HG03175 (cell line): ENCODE data around the gene YTHDC1.

Experiments
- ATAC-seq: cut with Tn5 transposase; IDR thresholded peaks from one replicate; pipeline ENCODE4 v1.9.1; 2021; ENCODE audit warnings: mild to moderate bottlenecking, moderate library complexity; ENCODE audit not compliant: unreplicated experiment

The YTHDC1 gene

GRCh38 chr4:68360231-68360968, 10.5 kb upstream of the YTHDC1 start:
- no peak for ATAC-seq

- ATAC-seq = peak; percentile 71
Measured at GRCh38 chr4:68359508-68359907, 9.6 kb upstream of the YTHDC1 start.

DNA sequence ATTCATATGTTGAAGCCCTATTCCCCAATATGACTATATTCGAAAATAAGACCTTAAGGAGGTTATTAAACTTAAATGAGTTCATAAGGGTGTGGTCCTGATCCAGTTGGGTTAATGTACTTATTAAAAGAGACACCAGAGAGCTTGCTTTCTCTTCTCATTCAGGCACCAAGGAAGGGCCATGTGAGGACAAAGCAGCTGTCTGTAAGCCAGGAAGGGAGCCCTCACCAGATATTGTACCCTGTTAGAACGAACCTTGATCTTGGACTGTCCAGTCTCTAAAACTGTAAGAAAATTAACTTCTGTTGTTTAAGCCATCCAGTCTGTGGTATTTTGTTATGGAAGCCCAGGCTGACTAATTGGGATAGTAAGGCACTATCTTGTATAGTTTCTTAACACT, 9.1 kb upstream of the YTHDC1 start:
- ATAC-seq = peak; percentile 2

- no peak for ATAC-seq
Measured at GRCh38 chr4:68352791-68353190, 2.9 kb upstream of the YTHDC1 start.

GRCh38 chr4:68349279-68349648, 626 bp downstream of the YTHDC1 start:
- peak; percentile 4 for ATAC-seq

DNA sequence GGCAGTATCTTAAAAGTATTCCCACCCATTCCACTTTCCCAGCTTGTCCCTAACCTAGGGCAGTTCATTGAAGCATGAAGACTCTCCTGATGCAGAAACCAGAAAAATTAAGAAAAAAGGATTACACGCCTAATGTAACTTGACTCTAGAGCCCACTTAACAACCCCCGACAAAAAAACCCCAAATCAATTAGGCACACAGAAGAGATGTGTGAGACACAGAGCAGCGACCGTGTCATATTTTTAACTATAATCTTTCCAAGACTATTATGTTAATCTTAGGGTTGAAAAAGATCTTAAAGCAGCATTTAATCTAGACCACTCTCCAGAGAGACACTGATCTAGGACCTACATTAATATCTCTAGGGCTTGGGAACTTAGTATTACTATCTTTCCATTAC, 1.3 kb downstream of the YTHDC1 start:
- ATAC-seq = no peak

DNA sequence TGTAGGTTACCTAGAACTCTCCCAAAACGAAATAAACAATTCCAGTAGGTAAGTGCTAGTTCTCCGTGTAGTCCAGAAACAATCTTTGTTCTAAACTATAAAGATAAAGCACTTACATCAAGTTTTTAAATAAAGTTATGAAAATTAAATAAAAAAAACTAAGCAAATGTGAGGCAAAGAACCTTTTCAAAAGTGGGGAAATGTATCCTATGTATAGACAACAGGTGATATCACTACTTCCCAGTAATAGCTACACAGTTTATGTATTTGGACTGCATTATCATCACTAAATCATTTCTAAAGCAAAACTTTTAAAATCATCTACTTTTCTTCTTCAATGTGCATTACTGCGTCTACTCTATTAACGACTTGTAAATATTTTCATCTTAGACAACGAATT, 2.0 kb downstream of the YTHDC1 start:
- ATAC-seq = no peak

DNA sequence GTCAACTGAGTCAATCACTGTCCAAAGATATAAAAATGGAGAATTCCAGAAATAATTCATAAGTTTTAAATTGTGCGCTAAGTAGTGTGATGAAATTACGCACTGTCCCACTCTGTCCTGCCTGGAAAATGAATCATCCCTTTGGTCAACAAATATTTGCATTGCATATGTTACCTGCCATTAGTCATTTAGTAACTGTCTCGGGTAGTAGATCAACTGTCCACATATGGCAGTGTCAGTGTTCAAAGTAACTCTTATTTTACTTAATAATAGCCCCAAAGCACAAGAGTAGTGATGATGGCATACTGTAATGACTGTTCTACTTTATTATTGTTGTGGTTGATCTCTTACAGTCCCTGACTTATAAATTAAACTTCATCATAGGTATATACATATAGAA, 3.4 kb downstream of the YTHDC1 start:
- ATAC-seq = no peak

DNA sequence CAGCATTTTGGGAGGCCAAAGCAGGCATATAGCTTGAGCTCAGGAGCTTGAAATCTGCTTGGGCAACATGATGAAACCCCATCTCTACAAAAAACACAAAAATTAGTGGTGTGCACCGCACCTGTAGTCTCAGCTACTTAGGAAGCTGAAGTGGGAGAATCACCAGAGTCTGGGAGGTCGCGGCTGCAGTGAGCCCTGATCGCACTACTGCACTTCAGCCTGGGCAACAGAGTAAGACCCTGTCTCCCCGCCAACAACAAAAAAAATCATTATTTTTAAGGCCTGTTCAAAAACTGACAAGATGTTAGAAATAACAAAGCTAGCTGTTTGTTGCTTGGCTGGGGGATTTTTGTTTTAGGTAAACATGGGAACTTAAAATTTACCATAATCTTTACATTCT, 5.1 kb downstream of the YTHDC1 start:
- ATAC-seq = no peak

DNA sequence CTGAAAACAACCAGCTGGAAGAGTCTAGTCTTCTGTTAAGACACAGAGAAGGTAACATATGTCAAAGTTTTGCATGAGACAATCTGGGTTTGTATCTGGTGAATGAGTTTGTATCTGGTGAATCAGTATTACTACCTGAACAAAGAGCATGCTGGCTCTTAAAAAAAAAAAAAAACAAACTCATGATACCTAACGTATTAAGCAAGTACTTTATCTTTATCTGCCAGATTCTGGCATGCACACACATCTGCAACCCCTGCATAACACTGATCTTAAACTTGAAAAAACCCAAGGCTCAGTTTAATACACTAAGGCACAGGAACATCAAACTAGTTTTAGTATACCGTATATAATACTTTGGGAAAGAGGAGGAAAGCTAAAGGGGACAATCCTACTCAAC, 5.8 kb downstream of the YTHDC1 start:
- ATAC-seq = no peak

GRCh38 chr4:68342134-68342533, 7.8 kb downstream of the YTHDC1 start:
- no peak for ATAC-seq

DNA sequence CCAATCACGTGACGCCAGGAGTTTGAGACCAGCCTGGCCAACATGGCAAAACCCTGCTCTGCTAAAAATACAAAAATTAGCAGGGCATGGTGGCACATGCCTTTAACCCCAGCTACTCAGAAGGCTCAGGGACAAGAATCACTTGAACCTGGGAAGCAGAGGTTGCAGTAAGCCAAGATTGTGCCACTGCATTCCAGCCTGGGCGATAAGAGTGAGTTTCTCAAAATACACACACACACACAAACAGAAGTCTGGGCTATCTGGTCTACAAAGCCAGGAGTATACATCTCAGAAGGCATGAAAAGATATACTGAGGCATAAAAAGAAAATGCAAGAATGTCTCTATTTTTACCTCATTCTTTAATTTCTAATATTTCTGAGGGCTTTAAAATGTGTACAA, 11.3 kb downstream of the YTHDC1 start:
- no peak for ATAC-seq

DNA sequence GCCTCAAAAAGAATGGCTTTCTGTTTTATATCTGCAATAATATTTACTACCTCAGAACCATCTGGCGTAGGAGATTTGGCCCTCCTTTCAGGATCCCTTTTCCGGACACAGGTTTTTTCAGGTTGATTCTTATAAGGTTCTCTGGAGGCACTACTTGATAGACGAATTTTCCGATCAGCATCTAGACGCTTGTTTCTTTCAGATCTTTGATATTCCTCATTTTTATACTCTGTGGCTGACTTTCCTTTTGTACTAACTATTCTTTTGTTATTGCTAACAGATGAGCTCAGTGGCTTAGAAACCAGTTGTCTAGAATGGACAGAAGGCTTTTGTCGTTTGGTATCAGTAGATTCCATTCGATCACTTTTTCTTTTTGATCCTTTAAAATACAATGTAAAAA, 12.4 kb downstream of the YTHDC1 start:
- no peak for ATAC-seq

GRCh38 chr4:68337004-68337403, 12.9 kb downstream of the YTHDC1 start:
- no peak for ATAC-seq

DNA sequence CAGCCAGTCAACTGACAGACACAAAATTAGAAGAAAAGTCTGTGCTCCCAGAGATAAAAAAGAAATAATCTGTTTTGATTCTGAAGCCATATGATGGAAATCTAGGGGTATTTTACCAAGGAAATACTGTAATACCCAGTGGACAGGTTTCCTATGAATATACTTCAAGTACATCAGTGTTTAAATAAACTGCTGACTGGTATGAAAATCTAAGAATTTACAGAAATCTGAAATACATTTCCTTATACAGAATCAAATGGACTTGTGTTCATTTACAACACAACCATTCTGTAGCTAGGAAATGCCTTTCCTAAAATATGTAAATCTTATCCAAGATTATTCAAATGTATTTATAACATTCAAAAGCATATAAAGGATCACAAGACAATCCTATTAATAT, 13.4 kb downstream of the YTHDC1 start:
- ATAC-seq = no peak

DNA sequence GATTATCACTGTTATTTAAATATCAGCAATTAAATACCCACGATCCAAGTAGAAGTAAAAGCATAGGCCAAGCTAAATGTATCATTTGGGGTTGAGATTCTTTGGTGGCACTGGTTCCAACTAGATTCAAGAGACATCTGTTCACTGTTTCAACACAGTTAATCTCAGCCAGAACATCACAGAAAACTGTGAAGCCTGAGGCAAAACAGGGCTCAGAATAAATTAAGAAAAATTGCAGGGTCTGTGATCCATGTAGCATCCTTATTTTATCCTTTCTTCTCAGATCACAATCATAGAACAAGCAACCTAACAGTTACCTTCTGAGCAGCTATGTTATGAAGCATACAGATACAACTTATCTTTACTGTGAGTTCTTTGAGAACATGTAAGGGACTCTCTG, 23.7 kb downstream of the YTHDC1 start:
- no peak for ATAC-seq

GRCh38 chr4:68324519-68325262, 25.2 kb downstream of the YTHDC1 start:
- no peak for ATAC-seq

GRCh38 chr4:68319040-68319439, 30.9 kb downstream of the YTHDC1 start:
- no peak for ATAC-seq

GRCh38 chr4:68316193-68316969, 33.5 kb downstream of the YTHDC1 start:
- no peak for ATAC-seq

DNA sequence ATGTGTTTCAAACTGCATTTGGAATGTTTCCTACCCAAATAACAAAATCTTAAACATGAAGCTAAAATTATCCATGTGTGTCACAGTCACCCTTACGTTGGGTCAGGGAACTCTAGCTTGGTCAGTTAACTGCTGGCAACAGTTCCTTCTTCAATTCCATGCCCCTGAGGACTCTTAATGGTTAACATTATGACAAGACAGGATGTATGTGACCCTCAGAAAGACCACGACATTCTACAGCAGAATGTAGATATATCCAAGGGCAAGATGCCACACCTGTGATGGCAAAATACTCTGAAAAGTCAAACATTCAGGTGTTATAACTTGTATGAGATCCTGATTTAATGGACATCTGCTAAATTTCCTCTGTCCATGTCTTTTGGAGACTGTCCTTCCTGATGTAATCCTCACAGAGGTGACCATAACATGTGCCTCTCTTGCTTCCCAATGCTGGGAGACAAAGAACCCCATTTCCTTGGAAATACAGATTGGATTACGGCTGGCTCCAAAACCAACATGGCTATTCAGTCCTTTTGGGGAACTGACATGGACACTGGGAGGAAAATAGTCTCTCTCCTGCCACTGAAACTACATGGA, 39.1 kb downstream of the YTHDC1 start:
- ATAC-seq = no peak

- no peak for ATAC-seq
Measured at GRCh38 chr4:68304731-68305130, 45.2 kb downstream of the YTHDC1 start.
